HFF-Myc (cell line): Measurements from ENCODE around the gene NRBF2.

Experiments
- DNase-seq: peaks from one replicate; pipeline ENCODE4 v3.0.0-alpha.2; 2011; ENCODE audit warnings: low read depth; ENCODE audit errors: extremely low read depth
- H3K4me3 ChIP-seq: replicated peaks from 2 replicates; pipeline ENCODE4 v1.5.1; 2011; ENCODE audit warnings: low read depth, mild to moderate bottlenecking, control low read depth, low read length
- TF ChIP-seq, protein P1 (sequence below): IDR thresholded peaks from 2 replicates; pipeline ENCODE4 v1.5.1; 2012; ENCODE audit warnings: mild to moderate bottlenecking, low read depth, low read length, control low read depth; ENCODE audit errors: missing control alignments

Gene NRBF2

DNA sequence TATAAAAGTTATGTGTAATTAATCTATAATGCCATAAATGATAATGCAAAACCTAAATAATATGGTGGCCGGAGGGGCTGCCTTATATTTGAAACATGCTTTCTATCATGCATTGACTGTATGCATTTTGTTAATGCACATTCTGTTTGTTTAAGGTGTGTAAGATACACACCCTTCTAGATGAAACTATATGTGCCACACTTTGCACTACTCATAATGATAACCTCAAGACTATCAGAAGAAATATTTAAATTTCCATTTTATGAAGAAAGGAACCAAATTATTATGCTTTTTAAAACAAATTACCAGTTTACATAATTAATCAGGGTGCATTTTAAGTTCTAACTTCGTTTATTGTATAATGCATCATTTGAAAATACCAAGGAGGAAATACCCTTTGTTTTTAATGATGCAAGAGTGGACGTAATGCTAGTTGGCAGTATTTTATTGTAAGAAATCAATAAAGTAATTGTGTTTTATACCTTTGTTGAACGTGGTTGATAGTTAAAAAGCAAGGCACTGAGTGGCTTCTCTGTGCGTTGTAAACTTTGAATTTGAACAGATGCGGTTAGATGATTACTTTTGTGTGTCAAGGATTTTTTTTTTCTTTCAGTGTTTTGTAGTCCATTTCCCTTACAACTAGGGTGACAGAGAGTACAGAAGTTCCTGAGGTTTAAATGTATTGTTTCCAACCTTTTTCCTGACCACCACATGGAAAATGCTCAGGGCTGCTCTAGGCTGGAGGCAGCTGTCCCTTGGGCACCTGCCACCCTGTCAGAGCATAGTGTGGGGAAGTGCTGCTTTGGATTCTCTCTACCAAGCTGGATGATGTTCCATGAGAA is 21.6 kb downstream of the NRBF2 start:
- no peak overlapping the region for H3K4me3 ChIP-seq
- TF ChIP-seq, protein P1, sequence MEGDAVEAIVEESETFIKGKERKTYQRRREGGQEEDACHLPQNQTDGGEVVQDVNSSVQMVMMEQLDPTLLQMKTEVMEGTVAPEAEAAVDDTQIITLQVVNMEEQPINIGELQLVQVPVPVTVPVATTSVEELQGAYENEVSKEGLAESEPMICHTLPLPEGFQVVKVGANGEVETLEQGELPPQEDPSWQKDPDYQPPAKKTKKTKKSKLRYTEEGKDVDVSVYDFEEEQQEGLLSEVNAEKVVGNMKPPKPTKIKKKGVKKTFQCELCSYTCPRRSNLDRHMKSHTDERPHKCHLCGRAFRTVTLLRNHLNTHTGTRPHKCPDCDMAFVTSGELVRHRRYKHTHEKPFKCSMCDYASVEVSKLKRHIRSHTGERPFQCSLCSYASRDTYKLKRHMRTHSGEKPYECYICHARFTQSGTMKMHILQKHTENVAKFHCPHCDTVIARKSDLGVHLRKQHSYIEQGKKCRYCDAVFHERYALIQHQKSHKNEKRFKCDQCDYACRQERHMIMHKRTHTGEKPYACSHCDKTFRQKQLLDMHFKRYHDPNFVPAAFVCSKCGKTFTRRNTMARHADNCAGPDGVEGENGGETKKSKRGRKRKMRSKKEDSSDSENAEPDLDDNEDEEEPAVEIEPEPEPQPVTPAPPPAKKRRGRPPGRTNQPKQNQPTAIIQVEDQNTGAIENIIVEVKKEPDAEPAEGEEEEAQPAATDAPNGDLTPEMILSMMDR = no peak
- DNase-seq = no peak

DNA sequence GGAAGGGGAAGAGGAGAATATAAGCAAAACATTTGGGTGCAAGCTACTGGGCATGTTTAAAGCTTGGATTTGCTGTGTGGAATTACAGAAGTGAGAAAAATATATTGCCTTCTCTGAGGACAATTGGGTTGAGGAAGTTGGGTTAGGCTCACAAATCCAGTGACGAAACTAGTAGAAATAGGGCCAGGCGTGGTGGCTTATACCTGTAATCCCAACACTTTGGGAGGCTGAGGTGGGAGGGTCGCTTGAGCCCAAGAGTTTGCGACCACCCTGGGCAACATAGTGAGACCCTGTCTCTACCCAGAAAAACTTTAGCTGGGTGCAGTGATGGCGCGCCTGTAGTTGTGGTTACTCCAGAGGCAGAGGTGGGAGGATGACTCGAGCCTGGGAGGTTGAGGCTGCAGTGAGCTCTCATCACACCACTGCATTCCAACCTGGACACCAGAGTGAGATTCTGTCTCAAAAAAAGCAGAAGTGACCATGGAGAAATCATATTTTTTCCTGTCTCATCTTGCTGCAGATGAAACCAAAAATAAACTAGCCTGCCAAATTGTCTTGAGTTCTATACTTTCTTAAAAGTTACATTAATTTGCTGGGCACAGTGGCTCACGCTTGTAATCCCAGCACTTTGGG is 22.4 kb downstream of the NRBF2 start:
- H3K4me3 ChIP-seq = no peak overlapping the region
- no peak for DNase-seq
- TF ChIP-seq, protein P1 = no peak

DNA sequence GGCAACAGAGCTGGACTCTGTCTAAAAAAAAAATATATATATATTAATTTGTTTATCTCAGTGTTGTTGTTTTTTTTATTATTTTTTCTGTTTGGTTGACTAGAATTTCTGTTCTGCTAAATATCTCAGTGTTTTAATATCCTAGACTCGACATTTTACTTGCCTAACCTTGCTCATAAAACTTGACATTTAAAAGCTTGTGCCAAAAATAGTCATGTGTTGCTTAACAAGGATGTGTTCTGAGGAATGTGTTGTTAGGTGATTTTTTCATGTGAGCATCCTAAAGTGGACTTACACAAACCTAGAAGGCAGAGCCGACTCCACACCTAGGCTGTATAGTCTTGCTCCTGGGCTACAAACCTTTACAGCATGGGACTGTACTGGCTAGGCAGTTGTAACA is 23.1 kb downstream of the NRBF2 start:
- DNase-seq = no peak
- TF ChIP-seq, protein P1 = no peak
- H3K4me3 ChIP-seq = no peak overlapping the region

DNA sequence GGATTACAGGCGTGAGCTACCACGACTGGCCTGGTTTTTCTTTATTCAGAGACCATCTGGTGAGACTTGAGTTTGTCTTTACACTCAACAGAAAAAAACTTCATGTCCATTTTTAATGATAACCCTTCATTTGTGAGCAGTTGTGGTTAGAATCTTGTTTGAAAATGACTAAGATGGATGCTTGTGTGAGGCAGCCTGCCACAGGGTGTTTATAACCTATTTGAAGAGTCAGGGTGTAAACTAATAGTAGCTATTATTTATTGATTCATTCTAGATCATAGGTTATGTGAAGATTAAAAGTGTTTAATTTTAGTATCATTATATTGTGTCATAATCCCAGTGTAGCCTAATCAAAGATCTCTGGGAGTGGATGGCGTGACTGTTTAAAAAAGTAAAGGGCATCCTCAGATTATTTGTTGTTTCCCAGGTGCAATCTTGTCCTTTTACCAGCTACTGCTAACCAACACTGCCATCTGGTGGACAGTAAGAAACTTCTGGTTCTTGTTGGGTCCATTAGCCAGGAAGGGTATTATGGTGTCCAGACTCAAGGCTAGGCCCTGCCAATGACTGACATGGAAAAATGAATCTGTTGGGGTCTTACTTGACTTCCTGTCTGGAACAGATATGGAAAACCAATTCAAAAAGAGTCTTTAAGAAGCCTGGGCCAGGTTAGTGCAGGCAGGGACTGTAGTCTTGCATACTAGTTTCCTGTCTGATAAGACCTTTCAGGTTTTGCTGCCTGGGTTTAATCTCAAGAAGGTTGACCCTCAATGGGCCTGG is 24.9 kb downstream of the NRBF2 start:
- no peak overlapping the region for H3K4me3 ChIP-seq
- TF ChIP-seq, protein P1 = peak; percentile 69
- peak; percentile 80 for DNase-seq

DNA sequence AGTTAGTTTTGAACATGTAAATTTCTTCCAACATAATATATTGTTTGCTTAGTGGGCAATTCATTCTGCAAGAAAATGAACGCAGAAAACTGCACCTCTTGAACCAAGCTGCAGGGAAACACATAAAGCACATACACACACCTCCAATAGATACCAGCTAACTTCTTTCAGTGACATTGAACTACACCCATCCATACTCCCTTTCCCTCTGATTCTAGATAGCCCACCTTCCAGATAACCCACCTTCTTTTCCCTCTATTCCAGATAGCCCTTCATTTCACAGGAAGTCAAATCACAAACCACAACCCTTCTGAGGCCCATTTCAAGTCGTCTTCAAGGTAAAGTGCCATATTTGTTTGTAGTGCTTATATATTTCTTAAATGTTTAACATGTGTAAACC is 28.5 kb downstream of the NRBF2 start:
- no peak overlapping the region for H3K4me3 ChIP-seq
- no peak for DNase-seq
- TF ChIP-seq, protein P1 = no peak

DNA sequence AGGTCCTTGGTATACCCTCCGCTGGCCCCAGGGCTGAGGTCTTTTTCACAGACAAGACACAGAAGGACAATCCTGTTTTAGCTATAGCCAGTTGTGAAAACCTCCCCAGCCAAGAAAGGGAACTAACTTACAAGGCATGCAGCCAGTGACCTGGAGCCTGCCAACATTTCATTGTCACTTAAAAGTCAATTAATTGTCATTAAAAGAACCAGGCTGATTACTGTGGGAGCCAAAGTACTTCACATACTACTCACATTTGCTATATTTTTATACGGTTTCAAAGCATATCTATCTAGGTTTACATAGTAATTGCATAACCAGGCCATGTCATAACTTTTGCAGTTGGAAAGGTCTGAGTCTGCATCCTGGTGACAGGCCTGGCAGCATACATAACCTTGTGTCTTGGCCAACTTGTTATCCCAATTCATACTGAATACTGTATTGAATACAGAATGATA is 31.1 kb downstream of the NRBF2 start:
- DNase-seq = no peak
- no peak overlapping the region for H3K4me3 ChIP-seq
- TF ChIP-seq, protein P1 = no peak
